GM10847 (cell line): ENCODE measurements around the gene PROZ.

Experiments
- POLR2A ChIP-seq: IDR thresholded peaks from 2 replicates; pipeline ENCODE4 v1.6.1; 2011; ENCODE audit not compliant: insufficient read length; ENCODE audit errors: extremely low read depth

The PROZ gene

GRCh38 chr13:113129921-113130750 is 28.3 kb upstream of the PROZ start:
- TF ChIP-seq POLR2A: no peak

GRCh38 chr13:113135281-113135760 is 23.1 kb upstream of the PROZ start:
- TF ChIP-seq POLR2A: no peak

- TF ChIP-seq POLR2A: no peak
These were observed 20.7 kb upstream of the PROZ start for GRCh38 chr13:113137691-113138298.

GRCh38 chr13:113138792-113139551 is 19.5 kb upstream of the PROZ start:
- TF ChIP-seq POLR2A: no peak

GRCh38 chr13:113139577-113139976 is 18.9 kb upstream of the PROZ start:
- no peak for TF ChIP-seq POLR2A

GRCh38 chr13:113140677-113141600 is 17.5 kb upstream of the PROZ start:
- TF ChIP-seq POLR2A: no peak

- no peak for TF ChIP-seq POLR2A
These were observed 16.9 kb upstream of the PROZ start for GRCh38 chr13:113141601-113141970.

GRCh38 chr13:113142876-113143275 is 15.6 kb upstream of the PROZ start:
- no peak for TF ChIP-seq POLR2A

- TF ChIP-seq POLR2A: no peak
These were observed 14.8 kb upstream of the PROZ start for GRCh38 chr13:113143466-113144254.

GRCh38 chr13:113144255-113144629 is 14.2 kb upstream of the PROZ start:
- TF ChIP-seq POLR2A: no peak

- TF ChIP-seq POLR2A: no peak
These were observed 13.0 kb upstream of the PROZ start for GRCh38 chr13:113145496-113145895.

- no peak for TF ChIP-seq POLR2A
These were observed 12.4 kb upstream of the PROZ start for GRCh38 chr13:113145911-113146598.

GRCh38 chr13:113146750-113147149 is 11.7 kb upstream of the PROZ start:
- TF ChIP-seq POLR2A: no peak
